ENCODE data around the gene CNTNAP2.

DNA sequence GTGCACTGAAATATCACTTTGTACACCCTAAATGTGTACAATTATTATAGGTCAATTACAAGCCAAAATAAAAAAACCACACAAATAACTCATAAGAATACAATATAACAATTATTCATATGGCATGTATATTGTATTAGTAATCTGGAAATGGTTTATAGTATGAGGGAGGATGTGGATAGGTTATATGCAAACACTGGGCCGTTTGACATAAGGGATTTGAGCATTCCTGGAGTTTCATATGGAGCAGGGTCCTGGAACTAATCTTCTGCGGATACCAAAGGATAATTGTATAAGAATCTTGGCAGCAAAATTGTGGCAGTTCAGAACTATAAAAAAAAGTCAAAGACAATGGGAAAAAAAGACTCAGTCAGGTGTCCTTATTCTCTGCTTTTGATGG is 619.4 kb downstream of the CNTNAP2 start:
- TF ChIP-seq, protein P1, sequence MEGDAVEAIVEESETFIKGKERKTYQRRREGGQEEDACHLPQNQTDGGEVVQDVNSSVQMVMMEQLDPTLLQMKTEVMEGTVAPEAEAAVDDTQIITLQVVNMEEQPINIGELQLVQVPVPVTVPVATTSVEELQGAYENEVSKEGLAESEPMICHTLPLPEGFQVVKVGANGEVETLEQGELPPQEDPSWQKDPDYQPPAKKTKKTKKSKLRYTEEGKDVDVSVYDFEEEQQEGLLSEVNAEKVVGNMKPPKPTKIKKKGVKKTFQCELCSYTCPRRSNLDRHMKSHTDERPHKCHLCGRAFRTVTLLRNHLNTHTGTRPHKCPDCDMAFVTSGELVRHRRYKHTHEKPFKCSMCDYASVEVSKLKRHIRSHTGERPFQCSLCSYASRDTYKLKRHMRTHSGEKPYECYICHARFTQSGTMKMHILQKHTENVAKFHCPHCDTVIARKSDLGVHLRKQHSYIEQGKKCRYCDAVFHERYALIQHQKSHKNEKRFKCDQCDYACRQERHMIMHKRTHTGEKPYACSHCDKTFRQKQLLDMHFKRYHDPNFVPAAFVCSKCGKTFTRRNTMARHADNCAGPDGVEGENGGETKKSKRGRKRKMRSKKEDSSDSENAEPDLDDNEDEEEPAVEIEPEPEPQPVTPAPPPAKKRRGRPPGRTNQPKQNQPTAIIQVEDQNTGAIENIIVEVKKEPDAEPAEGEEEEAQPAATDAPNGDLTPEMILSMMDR (IDR thresholded peaks at IDR 0.05; ENCODE audit: control extremely low read depth in 1 of 3, insufficient read depth in 1 of 3, low read depth in 1 of 3, low read length in 3 of 3), result no peak
- no peak for TF ChIP-seq EP300 (IDR thresholded peaks at IDR 0.05; ENCODE audit: borderline replicate concordance in 1 of 2, low read depth in 2 of 2, low read length in 2 of 2)
- no peak for TF ChIP-seq POLR2AphosphoS5 (IDR thresholded peaks at IDR 0.05; ENCODE audit: low read depth, low read length)
- TF ChIP-seq POLR2A (IDR thresholded peaks at IDR 0.05; ENCODE audit: control extremely low read depth in 1 of 2, low read depth in 2 of 2, low read length in 2 of 2), result no peak
- TF ChIP-seq EZH2 (IDR thresholded peaks at IDR 0.05; ENCODE audit: low read depth, low read length, severe bottlenecking), result no peak
